Vagina (tissue), 2 donors: ENCODE measurements around the gene PSMA4. TPM values are rescaled to one million over a fixed set of nuclear protein-coding genes. Genes with fewer than 3 reads are reported as not detected.

ENCODE experiments used
- DNase-seq, 2 donors: peaks; one replicate each; pipeline ENCODE4 v3.0.0-alpha.2; 2017; ENCODE audit errors: extremely low spot score in 2 of 2
- H3K27ac ChIP-seq: fragments of 200-600 bp; sonication (generic); one replicate; pipeline ENCODE4 v1.5.1; 2019
- H3K27me3 ChIP-seq: fragments of 200-600 bp; sonication (generic); one replicate; pipeline ENCODE4 v1.5.1; 2019
- H3K36me3 ChIP-seq, 2 donors: fragments of 200-600 bp; sonication (generic); one replicate each; pipeline ENCODE4 v1.5.1; 2017 to 2019
- H3K4me1 ChIP-seq: fragments of 200-600 bp; sonication (generic); one replicate; pipeline ENCODE4 v1.5.1; 2019
- H3K4me3 ChIP-seq, 2 donors: fragments of 200-600 bp; sonication (generic); 1 replicate in 1 of 2; 2 replicates in 1 of 2; pipeline ENCODE4 v1.5.1; 2016 to 2019
- H3K9me3 ChIP-seq: fragments of 200-600 bp; sonication (generic); one replicate; pipeline ENCODE4 v1.5.1; 2019
- CTCF ChIP-seq, 3 experiments: fragments of 450-650 bp in 2 of 3; fragments of 200-600 bp in 1 of 3; sonication (generic) in 1 of 3; IDR thresholded peaks; one replicate each; pipeline ENCODE4 v1.5.1; 2017 to 2019; ENCODE audit warnings: antibody characterized with exemption in 3 of 3, mild to moderate bottlenecking in 2 of 3, moderate library complexity in 2 of 3
- POLR2A ChIP-seq, 2 donors: fragments of 450-650 bp; IDR thresholded peaks; one replicate each; pipeline ENCODE4 v1.6.1; 2017; ENCODE audit warnings: antibody characterized with exemption in 2 of 2, mild to moderate bottlenecking in 2 of 2, moderate library complexity in 2 of 2
- POLR2AphosphoS5 ChIP-seq, 2 donors: sonication (generic); formaldehyde crosslinking; IDR thresholded peaks; one replicate each; pipeline ENCODE4 v1.9.0; 2017; ENCODE audit warnings: antibody characterized with exemption in 2 of 2, mild to moderate bottlenecking in 2 of 2, low read depth in 1 of 2; ENCODE audit not compliant: insufficient read depth in 1 of 2
- intact Hi-C: fragments of 100-400 bp; cut with DNase I; formaldehyde crosslinking; loops from one replicate; pipeline ENCODE4 v1.15.1; 2023
- small RNA-seq: library from RNA; depleted of rRNA; stranded (forward); fragments of <200 nt; gene quantifications from one replicate; pipeline ENCODE3, GENCODE V24; 2016
- total RNA-seq: library from RNA; depleted of rRNA; stranded (reverse); fragments of >200 nt; gene quantifications from one replicate; pipeline ENCODE4 v1.2.3, GENCODE V29; 2016

PSMA4 gene
- total RNA-seq, 1 donor from 2014 or later = 107 TPM

- no peak for TF ChIP-seq POLR2A (IDR thresholded peaks at IDR 0.05)
- Histone ChIP-seq H3K4me1 (no peaks in the 10 kb centered on the region), H3K27ac (no peak overlapping the region), H3K9me3 (no peaks in the 10 kb centered on the region), H3K27me3 (no peaks in the 10 kb centered on the region), H3K4me3 (no peak overlapping the region), H3K36me3 (no peaks in the 10 kb centered on the region)
- DNase-seq = no peak
- intact Hi-C loops = no loop called here
Measured at GRCh38 chr15:78598348-78598747, 58.1 kb downstream of the PSMA4 start.

- Histone ChIP-seq H3K9me3 (no peaks in the 10 kb centered on the region), H3K27ac (no peak overlapping the region), H3K27me3 (no peaks in the 10 kb centered on the region), H3K36me3 (no peaks in the 10 kb centered on the region), H3K4me3 (no peak overlapping the region), H3K4me1 (no peaks in the 10 kb centered on the region)
- intact Hi-C loops = no loop called here
- TF ChIP-seq POLR2AphosphoS5 (IDR thresholded peaks at IDR 0.05; ENCODE audit: insufficient read depth in 1 of 2, low read depth in 1 of 2) (no peak), CTCF (IDR thresholded peaks at IDR 0.05) (no peak)
- DNase-seq = no peak
Measured at GRCh38 chr15:78599189-78599588, 58.9 kb downstream of the PSMA4 start.

Small RNAs within 50 kb of the gene (small RNA-seq; reads per million reads assigned to genes)
- gene AC067863.2 = not detected

Other genes starting within 250 kb of the PSMA4 start
- gene SKIC8, start 240.8 kb upstream of the PSMA4 start, total RNA-seq = 54.3 TPM
- not detected for gene CRABP1, start 200.1 kb upstream of the PSMA4 start, total RNA-seq
- gene IREB2, start 102.2 kb upstream of the PSMA4 start, total RNA-seq = 40.8 TPM
- 9.6 TPM for gene HYKK, start 32.9 kb upstream of the PSMA4 start, total RNA-seq
- gene CHRNA5, start 25.1 kb downstream of the PSMA4 start, total RNA-seq = 8.8 TPM
- gene CHRNA3, start 80.6 kb downstream of the PSMA4 start, total RNA-seq = 3.7 TPM
- gene CHRNB4, start 100.8 kb downstream of the PSMA4 start, total RNA-seq = 0.74 TPM